Skin of body (tissue), 3 donors: ENCODE measurements around the gene UPF2. TPM values are rescaled to one million over a fixed set of nuclear protein-coding genes. Genes with fewer than 3 reads are reported as not detected.

Source experiments
- DNase-seq: peaks from one replicate; lab custom pipeline; 2025; lab: John Stamatoyannopoulos, UW
- small RNA-seq: library from RNA; depleted of rRNA; stranded (forward); fragments of <200 nt; gene quantifications from one replicate; pipeline ENCODE3, GENCODE V24; 2014; ENCODE audit warnings: low replicate concordance
- total RNA-seq: library from RNA; depleted of rRNA; stranded (reverse); fragments of >200 nt; gene quantifications from one replicate; pipeline ENCODE4 v1.2.3, GENCODE V29; 2014

Gene UPF2
- total RNA-seq, 1 donor from 2014 or later: 24.7 TPM

GRCh38 chr10:11870461-11870780 lies 172.2 kb downstream of the UPF2 start:
- no peak for DNase-seq

Small RNAs within 50 kb of the gene (small RNA-seq; reads per million reads assigned to genes)
- not detected for gene RNU6-1095P

Other genes starting within 250 kb of the UPF2 start
- gene PROSER2, start 219.5 kb downstream of the UPF2 start, total RNA-seq: 4.9 TPM
- 19.5 TPM for gene DHTKD1, start 26.1 kb upstream of the UPF2 start, total RNA-seq
- gene SEC61A2, start 86.9 kb upstream of the UPF2 start, total RNA-seq: 10.7 TPM
- 24.0 TPM for gene NUDT5, start 153.1 kb upstream of the UPF2 start, total RNA-seq
- gene CDC123, start 153.4 kb upstream of the UPF2 start, total RNA-seq: 72.8 TPM